ENCODE results near the gene PTF1A.
"Not testable (repeated sequence)": the region's sequence is repeated elsewhere in the genome, so short reads cannot be mapped to it uniquely, and the experiment has no call there.

The PTF1A gene

GRCh38 chr10:23230582-23230981 lies 38.5 kb downstream of the PTF1A start:
- Histone ChIP-seq H3K27ac (no peak overlapping the region), H3K36me3 (ENCODE audit: insufficient read depth) (no peaks in the 10 kb centered on the region), H3K4me2 (no peak overlapping the region), H3K79me2 (ENCODE audit: insufficient read depth, low read depth) (no peaks in the 10 kb centered on the region), H3K9ac (no peak overlapping the region), H3K27me3 (ENCODE audit: insufficient read depth, low read depth) (no peaks in the 10 kb centered on the region), H3K4me3 (IDR thresholded peaks at IDR 0.05; ENCODE audit: insufficient read depth, low read depth, low read length) (no peak overlapping the region), H4K20me1 (ENCODE audit: insufficient read depth) (no peaks in the 10 kb centered on the region), H2AFZ (ENCODE audit: low read depth) (no peak overlapping the region), H3K4me1 (ENCODE audit: low read depth, poor library complexity, severe bottlenecking) (no peaks in the 10 kb centered on the region)
- TF ChIP-seq CTCF (conservative IDR thresholded peaks at IDR 0.05; ENCODE audit: low read depth, low read length): no peak

GRCh38 chr10:23238015-23238414 lies 45.9 kb downstream of the PTF1A start:
- no peak overlapping the region for H3K9ac ChIP-seq
- no peak overlapping the region for H3K27ac ChIP-seq
- H4K20me1 ChIP-seq (ENCODE audit: insufficient read depth): no peaks in the 10 kb centered on the region
- TF ChIP-seq CTCF (conservative IDR thresholded peaks at IDR 0.05; ENCODE audit: low read depth, low read length): no peak
- H3K4me3 ChIP-seq (IDR thresholded peaks at IDR 0.05; ENCODE audit: insufficient read depth, low read depth, low read length): no peak overlapping the region
- no peaks in the 10 kb centered on the region for H3K27me3 ChIP-seq (ENCODE audit: insufficient read depth, low read depth)
- H3K79me2 ChIP-seq (ENCODE audit: insufficient read depth, low read depth): no peaks in the 10 kb centered on the region
- H2AFZ ChIP-seq (ENCODE audit: low read depth): no peak overlapping the region
- no peaks in the 10 kb centered on the region for H3K4me1 ChIP-seq (ENCODE audit: low read depth, poor library complexity, severe bottlenecking)
- no peaks in the 10 kb centered on the region for H3K36me3 ChIP-seq (ENCODE audit: insufficient read depth)
- no peak overlapping the region for H3K4me2 ChIP-seq

- not testable (repeated sequence) for H3K27me3 ChIP-seq (ENCODE audit: insufficient read depth, low read depth); H3K4me3 ChIP-seq (IDR thresholded peaks at IDR 0.05; ENCODE audit: insufficient read depth, low read depth, low read length); H3K4me1 ChIP-seq (ENCODE audit: low read depth, poor library complexity, severe bottlenecking); H4K20me1 ChIP-seq (ENCODE audit: insufficient read depth); H3K4me2 ChIP-seq; H3K27ac ChIP-seq; H3K79me2 ChIP-seq (ENCODE audit: insufficient read depth, low read depth); H3K36me3 ChIP-seq (ENCODE audit: insufficient read depth); H3K9ac ChIP-seq; H2AFZ ChIP-seq (ENCODE audit: low read depth)
These were observed 49.7 kb downstream of the PTF1A start for GRCh38 chr10:23241779-23242178.
